Measurements from ENCODE around the gene FBXW5.

FBXW5 gene

GRCh38 chr9:136957901-136958300 lies 13.4 kb upstream of the FBXW5 start:
- no peak for DNase-seq (ENCODE audit: low read depth)
- no peak for TF ChIP-seq CTCF (IDR thresholded peaks at IDR 0.05; ENCODE audit: control insufficient read depth, insufficient read depth, low read depth, low read length, missing control alignments)
- H3K4me3 ChIP-seq (ENCODE audit: control insufficient read depth, low read depth, low read length): no peak overlapping the region

- no peak for TF ChIP-seq CTCF (IDR thresholded peaks at IDR 0.05; ENCODE audit: control insufficient read depth, insufficient read depth, low read depth, low read length, missing control alignments)
- no peak overlapping the region for H3K4me3 ChIP-seq (ENCODE audit: control insufficient read depth, low read depth, low read length)
- no peak for DNase-seq (ENCODE audit: low read depth)
Measured at GRCh38 chr9:136957461-136957860, 12.9 kb upstream of the FBXW5 start.

- no peak for TF ChIP-seq CTCF (IDR thresholded peaks at IDR 0.05; ENCODE audit: control insufficient read depth, insufficient read depth, low read depth, low read length, missing control alignments)
- no peak for DNase-seq (ENCODE audit: low read depth)
- no peak overlapping the region for H3K4me3 ChIP-seq (ENCODE audit: control insufficient read depth, low read depth, low read length)
Measured at GRCh38 chr9:136956604-136957003, 12.1 kb upstream of the FBXW5 start.

- no peak overlapping the region for H3K4me3 ChIP-seq (ENCODE audit: control insufficient read depth, low read depth, low read length)
- DNase-seq (ENCODE audit: low read depth): no peak
- no peak for TF ChIP-seq CTCF (IDR thresholded peaks at IDR 0.05; ENCODE audit: control insufficient read depth, insufficient read depth, low read depth, low read length, missing control alignments)
Measured at GRCh38 chr9:136955943-136956335, 11.4 kb upstream of the FBXW5 start.

GRCh38 chr9:136955202-136955942 lies 10.8 kb upstream of the FBXW5 start:
- no peak for TF ChIP-seq CTCF (IDR thresholded peaks at IDR 0.05; ENCODE audit: control insufficient read depth, insufficient read depth, low read depth, low read length, missing control alignments)
- no peak overlapping the region for H3K4me3 ChIP-seq (ENCODE audit: control insufficient read depth, low read depth, low read length)
- no peak for DNase-seq (ENCODE audit: low read depth)

- H3K4me3 ChIP-seq (ENCODE audit: control insufficient read depth, low read depth, low read length): no peak overlapping the region
- no peak for TF ChIP-seq CTCF (IDR thresholded peaks at IDR 0.05; ENCODE audit: control insufficient read depth, insufficient read depth, low read depth, low read length, missing control alignments)
- no peak for DNase-seq (ENCODE audit: low read depth)
Measured at GRCh38 chr9:136954270-136955083, 9.9 kb upstream of the FBXW5 start.
